Hepatocyte (in vitro differentiated cells): ENCODE data around the gene LMLN.

Source experiments
- EZH2 ChIP-seq: fragments of 200-600 bp; sonication (generic); IDR thresholded peaks from 2 replicates; pipeline ENCODE4 v1.6.1; 2016; ENCODE audit warnings: antibody characterized with exemption, mild to moderate bottlenecking, borderline replicate concordance
- TF ChIP-seq, protein P1 (sequence below): fragments of 200-600 bp; sonication (generic); IDR thresholded peaks from 2 replicates; pipeline ENCODE4 v1.5.1; 2016; ENCODE audit warnings: antibody characterized with exemption, mild to moderate bottlenecking; ENCODE audit not compliant: poor library complexity

DNA sequence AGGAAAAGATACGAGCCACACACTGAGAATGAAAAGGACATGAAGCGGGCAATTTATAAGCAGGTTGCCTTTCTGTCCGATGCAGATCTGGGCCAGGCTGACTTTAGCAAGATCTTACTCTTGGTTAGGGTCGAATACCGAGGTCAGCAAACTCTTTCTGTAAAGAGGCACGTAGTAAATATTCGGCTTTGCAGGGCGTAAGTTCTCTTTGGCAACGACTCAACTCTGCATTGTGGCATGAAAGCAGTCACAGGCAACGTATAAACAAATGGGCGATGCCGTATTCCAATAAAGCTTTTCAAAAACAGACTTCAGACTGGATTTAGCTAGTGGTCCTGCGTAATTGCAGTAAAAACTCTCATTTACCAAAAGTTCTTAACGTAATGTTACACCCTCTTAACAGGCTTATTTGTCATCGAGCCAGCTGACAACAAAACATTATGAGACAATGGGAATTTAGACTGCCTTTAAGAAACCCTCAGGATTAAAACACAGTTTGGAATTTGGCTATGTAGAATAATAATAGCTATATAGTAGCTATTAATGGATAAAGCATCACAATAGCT is 23.1 kb upstream of the LMLN start:
- no peak for TF ChIP-seq EZH2
- TF ChIP-seq, protein P1, sequence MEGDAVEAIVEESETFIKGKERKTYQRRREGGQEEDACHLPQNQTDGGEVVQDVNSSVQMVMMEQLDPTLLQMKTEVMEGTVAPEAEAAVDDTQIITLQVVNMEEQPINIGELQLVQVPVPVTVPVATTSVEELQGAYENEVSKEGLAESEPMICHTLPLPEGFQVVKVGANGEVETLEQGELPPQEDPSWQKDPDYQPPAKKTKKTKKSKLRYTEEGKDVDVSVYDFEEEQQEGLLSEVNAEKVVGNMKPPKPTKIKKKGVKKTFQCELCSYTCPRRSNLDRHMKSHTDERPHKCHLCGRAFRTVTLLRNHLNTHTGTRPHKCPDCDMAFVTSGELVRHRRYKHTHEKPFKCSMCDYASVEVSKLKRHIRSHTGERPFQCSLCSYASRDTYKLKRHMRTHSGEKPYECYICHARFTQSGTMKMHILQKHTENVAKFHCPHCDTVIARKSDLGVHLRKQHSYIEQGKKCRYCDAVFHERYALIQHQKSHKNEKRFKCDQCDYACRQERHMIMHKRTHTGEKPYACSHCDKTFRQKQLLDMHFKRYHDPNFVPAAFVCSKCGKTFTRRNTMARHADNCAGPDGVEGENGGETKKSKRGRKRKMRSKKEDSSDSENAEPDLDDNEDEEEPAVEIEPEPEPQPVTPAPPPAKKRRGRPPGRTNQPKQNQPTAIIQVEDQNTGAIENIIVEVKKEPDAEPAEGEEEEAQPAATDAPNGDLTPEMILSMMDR = no peak
